ENCODE measurements around the gene NSD1.

GRCh38 chr5:177276886-177277285 is 143.3 kb downstream of the NSD1 start:
- TF ChIP-seq POLR2AphosphoS5 (IDR thresholded peaks at IDR 0.05; ENCODE audit: low read depth, low read length) (no peak), REST (IDR thresholded peaks at IDR 0.05; ENCODE audit: insufficient read depth in 1 of 2, low read depth in 2 of 2, low read length in 2 of 2) (no peak), SIN3A (IDR thresholded peaks at IDR 0.05; ENCODE audit: borderline replicate concordance, insufficient read depth, low read length) (no peak)

Measured in PFSK-1 (cell line).